ENCODE data around the gene ARRDC5.
A peak's percentile ranks its signal among the peaks of the same experiment; 100 is the strongest.
"Not testable (repeated sequence)": the region's sequence is repeated elsewhere in the genome, so short reads cannot be mapped to it uniquely, and the experiment has no call there.

Gene ARRDC5

DNA sequence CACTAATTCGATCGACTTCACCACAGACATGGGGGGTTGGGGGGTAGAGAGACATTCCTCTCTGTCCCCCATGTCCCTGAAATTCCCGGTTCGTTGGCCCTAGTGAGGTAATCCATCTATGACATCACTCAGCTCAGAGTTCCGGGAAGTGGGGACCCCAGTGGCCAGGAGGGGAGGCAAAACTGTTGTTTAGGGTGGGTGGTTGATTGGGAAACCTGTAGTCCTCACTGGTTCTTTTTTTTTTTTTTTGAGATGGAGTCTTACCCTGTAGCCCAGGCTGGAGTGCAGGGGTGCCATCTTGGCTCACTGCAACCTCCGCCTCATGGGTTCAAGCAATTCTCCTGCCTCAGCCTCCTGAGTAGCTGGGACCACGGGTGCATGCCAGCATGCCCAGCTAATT is at the start of gene ARRDC5:
Gene ARRDC5, minus strand, starts transcription at position 101 of the 400 bp plus-strand sequence. Its CDS starts 71 bp downstream, at position 30.
- no peak for DNase-seq (ENCODE audit: low spot score)

DNA sequence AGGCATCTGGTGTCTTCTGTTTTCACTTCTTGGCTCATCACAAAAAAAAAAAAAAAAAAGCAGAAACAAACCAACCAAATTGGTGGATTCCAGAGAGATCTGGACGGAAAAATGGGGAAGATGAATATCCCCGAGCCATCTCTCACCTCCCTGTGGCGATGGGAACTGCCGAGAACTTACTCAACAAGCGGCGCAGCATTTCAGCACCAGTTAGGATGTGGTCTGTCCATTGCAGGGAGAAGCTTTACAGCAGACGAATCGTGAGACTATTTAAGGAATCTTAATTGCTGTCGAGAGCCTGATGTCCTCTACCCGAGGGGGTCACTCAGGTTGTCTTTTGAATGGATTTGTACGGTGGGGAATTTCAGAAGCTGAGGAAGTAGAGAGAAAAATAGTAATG is 49.0 kb upstream of the ARRDC5 start:
- DNase-seq (ENCODE audit: low spot score): no peak

DNA sequence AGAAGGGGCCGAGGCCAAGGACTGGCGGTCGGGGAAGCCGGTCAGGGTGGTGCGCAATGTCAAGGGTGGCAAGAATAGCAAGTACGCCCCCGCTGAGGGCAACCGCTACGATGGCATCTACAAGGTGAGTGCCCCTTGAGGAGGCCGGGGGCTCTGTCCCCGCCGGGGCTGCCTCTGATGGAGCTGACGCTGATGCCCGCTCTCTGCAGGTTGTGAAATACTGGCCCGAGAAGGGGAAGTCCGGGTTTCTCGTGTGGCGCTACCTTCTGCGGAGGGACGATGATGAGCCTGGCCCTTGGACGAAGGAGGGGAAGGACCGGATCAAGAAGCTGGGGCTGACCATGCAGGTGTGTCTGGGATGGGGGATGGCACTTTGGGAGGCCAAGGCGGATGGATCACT is 48.0 kb upstream of the ARRDC5 start:
- not testable (repeated sequence) for DNase-seq (ENCODE audit: low spot score)

DNA sequence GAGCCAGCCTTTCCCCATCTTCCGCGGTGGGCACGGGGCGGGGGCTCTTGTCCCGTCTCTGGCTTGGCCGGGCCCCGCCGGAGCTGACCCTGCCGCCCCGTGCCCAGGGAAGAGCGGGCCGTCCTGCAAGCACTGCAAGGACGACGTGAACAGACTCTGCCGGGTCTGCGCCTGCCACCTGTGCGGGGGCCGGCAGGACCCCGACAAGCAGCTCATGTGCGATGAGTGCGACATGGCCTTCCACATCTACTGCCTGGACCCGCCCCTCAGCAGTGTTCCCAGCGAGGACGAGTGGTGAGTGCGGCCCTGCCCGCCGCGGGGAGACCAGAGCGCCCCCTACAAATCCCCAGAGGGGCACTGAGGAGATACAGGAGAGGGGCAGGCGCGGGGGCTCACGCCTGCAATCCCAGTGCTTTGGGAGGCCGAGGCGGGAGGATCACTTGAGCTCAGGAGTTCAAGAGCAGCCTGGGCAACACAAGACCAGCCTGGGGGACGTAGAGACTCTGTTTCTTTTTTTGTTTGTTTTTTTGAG is 39.0 kb upstream of the ARRDC5 start:
- not testable (repeated sequence) for DNase-seq (ENCODE audit: low spot score)

DNA sequence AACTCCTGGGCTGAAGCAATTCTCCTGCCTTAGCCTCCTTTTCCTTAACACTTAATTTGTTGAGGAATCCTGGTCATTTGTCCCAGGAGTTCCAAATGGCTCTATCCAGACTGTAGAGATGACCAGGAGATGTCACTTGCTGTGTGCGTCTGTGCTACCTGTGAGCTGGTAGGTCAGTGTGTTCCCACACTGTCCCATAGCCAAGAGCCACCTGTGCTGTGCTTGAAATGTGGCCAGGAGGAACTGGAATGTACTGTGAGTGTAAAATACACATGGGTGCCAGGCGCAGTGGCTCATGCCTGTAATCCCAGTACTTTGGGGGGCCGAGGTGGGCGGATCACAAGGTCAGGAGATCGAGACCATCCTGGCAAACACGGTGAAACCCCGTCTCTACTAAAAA is 36.8 kb upstream of the ARRDC5 start:
- DNase-seq (ENCODE audit: low spot score): no peak

DNA sequence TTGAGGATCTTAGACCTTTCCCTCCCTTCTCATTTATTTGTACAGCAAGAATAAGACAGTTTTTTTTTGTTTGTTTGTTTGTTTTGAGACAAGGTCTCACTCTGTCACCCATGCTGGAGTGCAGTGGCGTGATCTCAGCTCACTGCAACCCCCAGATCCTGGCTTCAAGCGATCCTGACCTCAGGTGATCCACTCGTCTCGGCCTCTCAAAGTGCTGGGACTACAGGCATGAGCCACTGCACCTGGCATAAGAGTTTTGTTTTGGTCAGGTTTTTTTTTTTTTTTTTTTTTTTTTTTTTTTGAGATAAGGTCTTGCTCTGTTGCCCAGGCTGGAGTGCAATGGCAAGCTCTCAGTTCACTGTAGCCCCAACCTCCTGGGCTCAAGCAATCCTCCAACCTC is 35.8 kb upstream of the ARRDC5 start:
- not testable (repeated sequence) for DNase-seq (ENCODE audit: low spot score)

DNA sequence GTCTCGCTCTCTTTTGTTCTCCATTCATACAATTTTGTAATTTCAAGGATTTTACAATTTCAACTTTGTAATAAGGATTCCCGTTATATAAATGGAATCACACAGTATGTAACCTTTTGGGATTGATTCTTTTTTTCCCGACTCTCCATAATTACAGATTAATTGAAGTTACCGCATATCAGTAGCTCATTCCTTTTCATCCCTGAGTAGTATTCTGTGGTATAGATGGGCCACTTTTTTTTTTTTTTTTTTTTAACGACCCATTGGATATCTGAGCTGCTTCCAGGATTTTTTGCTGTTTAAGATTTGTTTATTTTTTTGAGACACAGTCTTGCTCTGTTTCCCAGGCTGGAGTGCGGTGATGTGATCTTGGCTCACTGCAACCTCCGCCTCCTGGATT is 34.4 kb upstream of the ARRDC5 start:
- no peak for DNase-seq (ENCODE audit: low spot score)

DNA sequence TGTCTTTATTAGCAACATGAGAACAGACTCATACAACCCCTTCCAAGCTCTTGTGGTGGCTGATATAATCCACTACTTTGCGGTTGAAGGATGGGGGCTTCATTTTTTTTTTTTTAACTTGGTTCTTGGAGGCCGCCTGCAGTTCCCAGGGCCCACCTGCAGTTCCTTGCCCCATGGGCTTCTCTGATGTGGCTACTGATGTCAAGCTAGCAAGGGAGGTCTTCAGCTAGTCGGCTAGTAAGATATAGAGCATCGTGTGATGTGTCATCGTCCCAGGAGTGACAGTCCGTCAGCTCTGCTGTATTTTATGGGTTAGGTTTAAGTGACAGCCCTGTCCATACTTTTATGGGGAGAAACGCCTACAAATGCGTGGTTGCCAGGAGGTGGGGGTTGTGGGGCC is 32.7 kb upstream of the ARRDC5 start:
- no peak for DNase-seq (ENCODE audit: low spot score)

DNA sequence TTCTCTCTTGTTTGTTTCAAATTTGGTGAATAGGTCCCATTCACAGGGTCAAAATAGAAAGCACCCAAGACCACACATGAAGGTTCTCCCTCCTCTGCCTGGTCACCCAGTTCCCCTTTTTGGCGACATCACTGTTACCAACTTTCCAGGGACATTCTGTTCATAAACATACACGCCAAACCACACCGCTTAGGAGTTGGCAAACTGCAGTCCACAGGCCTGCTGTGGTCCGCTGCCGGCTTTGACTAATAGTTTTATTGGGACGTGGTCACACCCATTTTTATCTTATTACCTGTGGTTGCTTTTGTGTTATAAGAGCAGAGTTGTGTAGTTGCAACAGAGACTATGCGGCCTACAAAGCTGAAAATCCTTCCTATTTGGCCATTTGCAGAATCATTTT is 30.8 kb upstream of the ARRDC5 start:
- no peak for DNase-seq (ENCODE audit: low spot score)

DNA sequence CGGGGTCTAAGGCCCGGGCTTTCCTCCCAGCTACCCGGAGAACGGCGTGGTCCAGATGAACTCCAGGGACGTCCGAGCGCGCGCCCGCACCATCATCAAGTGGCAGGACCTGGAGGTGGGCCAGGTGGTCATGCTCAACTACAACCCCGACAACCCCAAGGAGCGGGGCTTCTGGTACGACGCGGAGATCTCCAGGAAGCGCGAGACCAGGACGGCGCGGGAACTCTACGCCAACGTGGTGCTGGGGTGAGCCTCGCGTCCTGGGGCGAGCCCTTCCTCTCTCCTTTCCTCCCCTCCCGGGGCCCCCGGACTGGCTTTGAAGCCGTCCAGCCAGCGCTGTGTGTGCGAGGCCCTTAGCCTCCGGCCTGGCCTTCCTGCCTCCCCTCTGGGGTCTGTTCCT is 30.0 kb upstream of the ARRDC5 start:
- DNase-seq (ENCODE audit: low spot score): no peak

DNA sequence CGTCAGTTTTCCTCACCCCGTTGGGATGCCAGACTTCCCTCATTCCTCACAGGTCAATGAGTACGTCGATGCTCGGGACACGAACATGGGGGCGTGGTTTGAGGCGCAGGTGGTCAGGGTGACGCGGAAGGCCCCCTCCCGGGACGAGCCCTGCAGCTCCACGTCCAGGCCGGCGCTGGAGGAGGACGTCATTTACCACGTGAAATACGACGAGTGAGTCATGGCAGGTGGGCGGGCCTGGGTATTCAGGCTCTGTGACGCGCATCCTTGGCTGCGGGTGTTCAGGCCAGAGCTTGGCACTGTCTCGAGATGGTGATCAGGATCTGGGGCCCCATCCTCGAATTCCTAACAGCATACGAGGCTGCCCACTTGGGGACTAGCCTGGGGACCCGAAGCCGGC is 28.0 kb upstream of the ARRDC5 start:
- no peak for DNase-seq (ENCODE audit: low spot score)

DNA sequence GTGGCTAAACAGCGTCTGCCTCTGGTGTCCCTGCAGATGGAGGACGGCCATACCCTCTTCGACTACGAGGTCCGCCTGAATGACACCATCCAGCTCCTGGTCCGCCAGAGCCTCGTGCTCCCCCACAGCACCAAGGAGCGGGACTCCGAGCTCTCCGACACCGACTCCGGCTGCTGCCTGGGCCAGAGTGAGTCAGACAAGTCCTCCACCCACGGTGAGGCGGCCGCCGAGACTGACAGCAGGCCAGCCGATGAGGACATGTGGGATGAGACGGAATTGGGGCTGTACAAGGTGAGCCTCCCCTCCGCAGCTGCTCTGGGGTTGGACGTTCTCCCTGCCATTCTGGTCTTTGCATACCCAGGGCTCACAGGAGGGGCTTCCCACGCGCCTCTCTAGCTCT is 26.5 kb upstream of the ARRDC5 start:
- no peak for DNase-seq (ENCODE audit: low spot score)

DNA sequence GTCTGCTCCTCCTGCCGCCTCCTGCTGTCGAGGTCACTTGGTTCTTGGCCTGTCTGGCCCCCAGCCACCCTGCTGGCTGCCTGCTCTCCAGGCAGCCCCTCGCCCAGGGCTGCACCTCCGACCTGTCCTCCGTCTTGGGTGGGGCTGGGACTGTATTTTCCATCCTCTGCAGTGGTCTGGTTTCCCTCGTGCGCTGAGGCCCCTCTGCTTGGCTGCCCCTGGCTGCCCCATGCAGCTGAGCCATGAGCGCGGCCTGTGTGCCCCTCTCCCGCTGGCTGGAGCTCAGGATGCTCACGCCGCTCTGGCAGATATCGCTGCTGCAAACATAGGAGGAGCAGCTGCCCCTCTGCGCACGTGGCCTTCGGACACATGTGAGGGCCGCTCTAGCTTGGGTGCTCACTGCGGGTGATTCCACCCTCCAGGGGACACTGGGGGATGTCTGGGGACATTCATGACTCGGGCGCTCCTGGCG is 20.6 kb upstream of the ARRDC5 start:
- no peak for DNase-seq (ENCODE audit: low spot score)

DNA sequence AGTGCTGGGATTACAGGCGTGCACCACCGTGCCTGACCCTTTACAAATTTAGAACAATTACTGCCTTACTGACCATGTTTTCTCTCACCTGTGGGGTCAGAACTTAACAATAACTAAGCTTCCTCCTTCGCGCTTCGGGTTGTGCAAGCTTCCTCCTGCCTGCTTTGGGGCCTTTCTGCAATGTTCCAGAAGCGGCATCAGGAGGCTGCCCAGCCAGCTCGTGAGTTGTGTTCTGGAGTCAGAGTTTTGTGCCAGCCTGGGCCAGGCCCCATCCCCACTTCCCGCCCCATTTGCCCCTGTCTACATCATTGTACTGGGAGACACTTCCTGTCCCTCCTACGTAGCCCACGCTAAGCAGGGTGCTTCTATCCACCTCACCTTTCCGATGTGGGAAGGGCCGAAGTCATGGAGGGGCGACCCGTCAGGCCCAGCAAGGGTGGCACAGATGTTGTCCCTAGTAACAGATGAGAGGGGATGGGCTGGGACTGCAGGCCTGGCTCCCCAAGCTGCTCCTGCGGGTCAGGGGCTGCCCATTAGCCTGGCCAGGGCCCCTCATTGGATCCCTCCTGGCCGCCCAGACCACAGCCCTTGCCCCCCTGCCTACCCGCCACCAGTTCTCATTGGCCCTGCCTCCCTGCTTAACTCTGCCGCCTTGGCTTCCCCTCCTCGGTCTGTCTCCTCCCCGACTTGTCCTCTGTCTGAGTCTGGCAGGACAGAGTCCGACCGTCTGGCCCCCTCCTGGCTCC is 20.0 kb upstream of the ARRDC5 start:
- no peak for DNase-seq (ENCODE audit: low spot score)

DNA sequence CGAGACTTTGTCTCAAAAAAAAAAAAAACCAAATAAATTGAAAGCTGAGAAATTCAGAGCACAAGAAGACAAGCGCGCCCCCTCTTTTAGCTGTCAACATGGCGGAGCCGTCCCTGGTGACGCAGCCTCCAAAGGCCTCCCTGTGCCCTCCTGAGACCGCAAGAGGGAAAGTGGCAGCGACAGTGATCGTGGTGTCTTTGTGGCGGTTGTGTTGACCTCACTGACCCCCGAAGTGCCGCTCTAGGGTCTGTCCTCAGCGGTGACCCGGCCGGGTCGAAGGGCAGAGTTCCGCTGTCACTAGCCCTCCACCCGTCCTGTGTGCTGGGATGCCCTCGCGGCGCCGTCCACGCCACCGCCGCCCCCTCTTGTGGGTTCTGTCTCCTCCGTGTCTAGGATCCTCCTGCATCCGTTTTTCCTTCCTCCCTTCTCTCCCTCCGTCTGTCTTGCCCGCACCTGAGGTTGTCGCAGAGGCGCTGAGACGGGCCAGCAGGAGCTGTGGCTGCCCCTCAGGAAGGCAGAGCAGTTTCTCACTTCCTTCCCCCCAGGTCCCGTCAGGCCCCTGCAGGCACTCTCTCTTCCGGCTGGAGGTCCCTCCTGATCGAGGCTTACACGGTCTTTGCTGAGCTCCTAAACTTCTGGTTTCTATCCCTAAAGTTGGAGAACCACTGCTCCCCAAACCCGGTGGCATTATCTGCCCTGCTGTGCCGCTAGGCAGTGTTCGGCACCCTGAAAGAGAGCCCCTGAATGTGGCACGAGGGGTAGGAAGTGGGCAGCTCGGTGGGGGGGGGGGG is 13.8 kb upstream of the ARRDC5 start:
- no peak for DNase-seq (ENCODE audit: low spot score)

DNA sequence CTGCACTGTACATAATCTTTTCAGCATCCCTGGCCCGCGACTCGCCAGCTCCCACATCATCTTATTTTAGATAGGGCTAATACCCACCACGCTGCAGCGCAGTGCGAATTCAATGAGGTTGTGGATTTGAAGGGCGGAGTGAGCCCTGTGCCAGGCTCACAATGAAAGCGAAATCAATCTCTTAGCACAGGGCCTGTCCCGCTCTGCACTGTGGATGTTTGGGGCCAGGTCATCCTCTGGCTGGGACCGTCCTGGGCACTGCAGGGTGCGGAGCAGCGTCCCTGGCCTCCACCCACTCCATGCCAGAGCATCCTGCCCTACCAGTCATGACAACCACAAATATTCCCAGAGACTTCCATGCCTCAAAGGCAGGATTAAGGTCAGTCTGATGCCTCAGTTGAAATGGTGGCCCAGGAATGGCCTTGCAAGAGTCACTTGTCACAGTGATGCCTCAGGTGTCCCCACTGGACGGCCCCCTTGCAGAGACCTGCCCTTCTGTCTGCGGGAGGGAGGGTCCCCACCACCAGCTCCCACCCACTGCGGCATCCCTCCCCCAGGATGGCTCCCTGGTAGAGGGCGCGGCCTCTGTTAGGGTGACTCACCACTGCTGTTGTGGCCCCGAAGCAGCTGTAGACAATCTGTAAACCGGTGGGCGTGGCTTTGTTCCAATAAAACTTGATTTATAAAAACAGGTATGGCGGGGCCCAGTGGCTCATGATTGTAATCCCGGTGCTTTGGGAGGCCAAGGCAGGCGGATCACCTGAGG is 12.2 kb upstream of the ARRDC5 start:
- no peak for DNase-seq (ENCODE audit: low spot score)

DNA sequence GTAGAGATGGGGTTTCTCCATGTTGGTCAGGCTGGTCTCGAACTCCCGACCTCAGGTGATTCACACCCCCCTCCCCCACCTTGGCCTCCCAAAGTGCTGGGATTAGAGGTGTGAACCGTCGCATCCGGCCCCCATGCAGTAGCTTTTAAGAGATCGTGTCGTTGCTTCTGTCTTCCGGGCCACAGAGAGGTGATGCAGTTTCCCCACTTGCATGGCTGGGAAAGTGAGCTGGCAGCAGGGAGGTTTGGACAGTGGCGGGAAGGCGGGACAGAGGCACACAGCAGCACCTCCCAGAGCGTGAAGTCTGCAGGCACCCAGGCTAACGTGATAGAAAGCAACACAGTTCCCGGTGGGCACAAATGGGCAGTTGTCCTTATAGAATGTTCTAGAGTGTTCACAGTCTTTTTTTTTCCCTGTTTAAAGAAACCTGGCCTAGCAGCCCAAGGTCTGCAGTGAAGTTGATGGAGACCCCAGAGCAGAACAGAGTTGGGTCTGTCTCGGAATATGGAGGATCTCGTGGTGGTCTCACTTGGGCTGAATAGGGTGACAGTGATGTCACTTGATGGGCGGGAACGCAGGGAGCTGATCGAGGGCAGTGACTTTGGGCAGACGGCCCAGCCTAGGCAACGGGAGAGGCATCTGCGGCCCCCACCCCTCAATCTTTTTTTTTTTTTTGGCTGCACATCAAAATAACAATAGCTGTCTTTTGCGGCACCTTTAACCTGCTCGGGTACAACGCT is 11.5 kb upstream of the ARRDC5 start:
- no peak for DNase-seq (ENCODE audit: low spot score)

DNA sequence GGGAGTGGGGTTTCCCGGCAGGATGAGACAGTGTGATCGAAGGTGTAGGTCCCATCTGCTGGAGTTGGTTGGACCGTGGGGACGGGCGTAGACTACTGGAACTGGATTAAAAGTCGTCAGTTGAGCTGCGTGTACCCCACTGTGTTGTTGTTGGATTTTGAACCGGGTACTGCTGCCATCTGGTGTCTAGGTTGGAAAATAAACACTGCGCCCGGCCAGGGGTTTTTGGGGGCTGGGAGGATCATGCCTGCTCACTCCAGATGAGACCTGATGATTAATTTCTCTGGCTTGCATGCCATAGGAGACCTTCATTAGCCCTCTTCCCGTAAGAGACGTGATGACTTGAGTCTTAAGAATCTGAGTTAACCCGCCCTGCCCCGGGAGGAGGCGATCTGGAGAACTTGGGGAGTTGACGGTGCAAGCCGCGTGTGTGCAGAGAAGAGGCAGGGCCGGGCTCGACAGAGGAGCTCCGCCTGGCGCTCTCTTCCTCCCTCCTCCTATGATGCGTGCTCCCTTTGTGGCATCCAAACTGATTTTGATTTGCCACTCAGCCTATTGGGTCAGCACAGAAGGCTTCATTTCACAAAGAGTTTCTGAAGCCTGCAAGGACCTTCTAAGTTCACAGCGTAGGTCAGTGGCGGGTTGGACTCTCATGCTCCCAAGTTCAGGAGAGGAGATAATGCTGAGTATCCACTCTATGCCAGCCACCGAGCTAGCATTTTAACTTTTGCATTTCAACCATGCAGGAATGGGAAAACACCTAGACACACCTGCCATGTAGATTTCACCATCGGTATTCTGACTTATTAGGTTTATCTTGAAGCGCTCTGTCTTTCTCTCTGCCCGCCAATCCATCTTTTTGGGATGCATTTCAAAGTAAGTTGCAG is 9.3 kb upstream of the ARRDC5 start:
- DNase-seq (ENCODE audit: low spot score): peak; percentile 81

DNA sequence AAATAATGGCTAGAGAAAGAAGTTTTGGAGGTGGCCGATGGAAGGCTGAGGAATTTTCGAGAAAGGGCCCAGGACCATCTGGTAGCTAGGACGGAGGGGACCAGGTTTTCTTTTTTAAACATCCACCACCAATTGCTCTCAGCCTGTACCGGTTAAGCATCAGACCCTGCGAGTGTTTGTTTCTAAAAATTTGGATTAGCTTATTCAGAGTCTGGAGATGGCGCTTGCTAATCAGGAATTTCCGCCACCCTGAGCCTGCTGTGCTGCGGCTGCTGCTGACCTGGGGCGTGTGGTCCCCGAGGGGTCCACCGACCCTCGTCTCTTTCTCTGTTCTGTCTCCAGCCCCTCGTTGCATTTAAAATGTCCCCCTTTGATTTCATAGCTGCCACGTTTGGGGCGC is 8.6 kb upstream of the ARRDC5 start:
- DNase-seq (ENCODE audit: low spot score): no peak

DNA sequence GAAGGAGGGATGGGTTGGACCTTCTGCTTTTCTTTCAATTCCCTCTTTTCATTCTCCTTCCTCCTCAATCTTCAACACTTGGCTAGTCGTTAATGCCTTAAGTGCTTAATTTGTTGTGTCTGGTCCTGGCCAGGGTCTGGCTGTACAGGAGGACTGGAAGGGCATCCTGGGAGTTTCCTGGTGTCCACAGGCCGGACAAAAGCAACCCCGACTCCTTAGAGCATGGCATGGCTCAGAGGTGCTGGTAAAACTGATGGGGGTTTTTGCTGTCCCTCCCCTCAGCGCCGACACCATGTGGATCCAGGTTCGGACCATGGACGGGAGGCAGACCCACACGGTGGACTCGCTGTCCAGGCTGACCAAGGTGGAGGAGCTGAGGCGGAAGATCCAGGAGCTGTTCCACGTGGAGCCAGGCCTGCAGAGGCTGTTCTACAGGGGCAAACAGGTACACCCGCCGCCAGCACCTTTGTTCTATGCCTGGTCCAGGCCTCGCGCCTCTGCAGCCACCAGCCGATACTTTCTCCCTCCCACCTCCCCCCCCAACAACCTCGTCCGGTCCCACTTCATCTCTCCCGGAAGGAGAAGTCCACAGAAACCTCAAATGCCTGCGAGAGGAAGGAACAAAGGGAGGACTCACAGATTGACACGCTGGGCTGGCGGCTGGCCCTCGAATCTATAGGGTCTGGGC is 8.0 kb upstream of the ARRDC5 start:
- DNase-seq (ENCODE audit: low spot score): no peak

Data from left forelimb (tissue), 1 donor.